Stomach (tissue), 9 donors: ENCODE results near the gene UBE2O. TPM values are rescaled to one million over a fixed set of nuclear protein-coding genes. Genes with fewer than 3 reads are reported as not detected.

Experiments
- DNase-seq, 2 donors: peaks; one replicate each; pipeline versions ENCODE4 v3.0.0 to v3.0.0-alpha.2; 2013 to 2019
- H3K27ac ChIP-seq, 5 donors: fragments of 200-600 bp in 4 of 5; sonication (generic) in 4 of 5; one replicate each; pipeline ENCODE4 v1.5.1; 2013 to 2019; ENCODE audit warnings: mild to moderate bottlenecking in 1 of 5, moderate library complexity in 1 of 5
- H3K27me3 ChIP-seq, 3 donors: fragments of 200-600 bp; sonication (generic); one replicate each; pipeline ENCODE4 v1.5.1; 2017 to 2019; ENCODE audit warnings: mixed run types in 1 of 3
- H3K36me3 ChIP-seq, 4 donors: fragments of 200-600 bp; sonication (generic); 1 replicate in 3 of 4; 2 replicates in 1 of 4; pipeline ENCODE4 v1.5.1; 2016 to 2019
- H3K4me1 ChIP-seq, 4 donors: fragments of 200-600 bp; sonication (generic); one replicate each; pipeline ENCODE4 v1.5.1; 2016 to 2019
- H3K4me3 ChIP-seq, 4 donors: fragments of 200-600 bp; sonication (generic) in 3 of 4; one replicate each; pipeline ENCODE4 v1.5.1; 2016 to 2019; ENCODE audit warnings: mild to moderate bottlenecking in 1 of 4
- H3K9me3 ChIP-seq, 4 donors: fragments of 200-600 bp; sonication (generic); one replicate each; pipeline ENCODE4 v1.5.1; 2016 to 2019
- CTCF ChIP-seq, 7 experiments: fragments of 450-650 bp in 4 of 7; fragments of 200-600 bp in 3 of 7; sonication (generic) in 3 of 7; IDR thresholded peaks; one replicate each; pipeline ENCODE4 v1.5.1; 2016 to 2019; ENCODE audit warnings: antibody characterized with exemption in 7 of 7, control low read depth in 2 of 7, mild to moderate bottlenecking in 1 of 7
- EP300 ChIP-seq: sonication (generic); formaldehyde crosslinking; IDR thresholded peaks from one replicate; pipeline ENCODE4 v1.6.1; 2017; ENCODE audit warnings: antibody characterized with exemption
- POLR2A ChIP-seq, 4 donors: fragments of 450-650 bp; IDR thresholded peaks; one replicate each; pipeline ENCODE4 v1.6.1; 2016; ENCODE audit warnings: antibody characterized with exemption in 4 of 4, control low read depth in 2 of 4, mild to moderate bottlenecking in 1 of 4, moderate library complexity in 1 of 4
- POLR2AphosphoS5 ChIP-seq, 3 donors: sonication (generic); formaldehyde crosslinking; IDR thresholded peaks; one replicate each; pipeline ENCODE4 v1.6.1; 2016; ENCODE audit warnings: antibody characterized with exemption in 3 of 3
- WGBS, 5 donors: extraction: QIAGEN DNeasy Blood & Tissue Kit in 3 of 5; methylation state at CpG; one replicate each; pipeline versions ENCODE4 v1.1.5 to v1.1.7; 2013 to 2018; 5-methylcytosine and 5-hydroxymethylcytosine counted together
- intact Hi-C: fragments of 100-400 bp; cut with DNase I; formaldehyde crosslinking; loops from one replicate; pipeline ENCODE4 v1.15.1; 2023; ENCODE audit warnings: low total_unique reads
- polyA plus RNA-seq, 3 donors: library from polyadenylated mRNA; stranded (reverse); fragments of 200-250 nt; gene quantifications; one replicate each; pipeline ENCODE4 v1.2.3, GENCODE V29; 2013
- total RNA-seq, 5 donors: library from RNA; depleted of rRNA; stranded (reverse); fragments of >200 nt; gene quantifications; one replicate each; pipeline versions ENCODE4 v1.1.0 to v1.2.3, GENCODE V29; 2014 to 2016
- donor health status: healthy with polysubstance abuse.
- donor health status: Bipolar disorder and iron deficiency.
- donor health status: healthy.

The UBE2O gene
- total and polyA plus RNA-seq, 8 donors = 4.6 to 32.7 (median 11.9) TPM

- H3K4me3 ChIP-seq = peak overlapping the region; percentile 9 to 30 (median 20)
These were observed 40.1 kb upstream of the UBE2O start for GRCh38 chr17:76492989-76493501.

GRCh38 chr17:76492123-76492988 lies 39.4 kb upstream of the UBE2O start:
- WGBS, 5 donors = 46 to 62% (median 50%) methylated on average over 6 to 11 of the region's 11 CpGs
- Histone ChIP-seq H3K4me1 (peaks cover 21 to 77% (median 47%) of the 10 kb centered on the region in 4 donors), H3K4me3 (peak overlapping the region; percentile 9 to 30 (median 20)), H3K36me3 (peaks cover 0 to 5% (median 5%) of the 10 kb centered on the region in 4 donors), H3K27me3 (no peaks in the 10 kb centered on the region), H3K27ac (peak overlapping the region; percentile 52 to 92 (median 76)), H3K9me3 (no peaks in the 10 kb centered on the region)
- DNase-seq = peak in 1 of 2 donors; percentile 86
- intact Hi-C loops = no loop called here
- TF ChIP-seq EP300 = no peak
- no peak for TF ChIP-seq CTCF (IDR thresholded peaks at IDR 0.05)
- TF ChIP-seq POLR2AphosphoS5 (IDR thresholded peaks at IDR 0.05) = no peak
- no peak for TF ChIP-seq POLR2A (IDR thresholded peaks at IDR 0.05)

More at GRCh38 chr17:76492989-76493501, 40.1 kb upstream of the UBE2O start:
- H3K9me3 ChIP-seq = no peaks in the 10 kb centered on the region
- H3K27ac ChIP-seq = peak overlapping the region; percentile 52 to 92 (median 76)
- WGBS, 5 donors = 7 to 18% (median 8%) methylated on average over 14 to 15 of the region's 15 CpGs
- H3K27me3 ChIP-seq = no peaks in the 10 kb centered on the region
- TF ChIP-seq POLR2AphosphoS5 (IDR thresholded peaks at IDR 0.05) (peak in 2 of 3 donors; percentile 43 to 48), CTCF (IDR thresholded peaks at IDR 0.05) (no peak)
- peaks cover 28 to 84% (median 54%) of the 10 kb centered on the region in 4 donors for H3K4me1 ChIP-seq
- intact Hi-C loops = no loop called here
- DNase-seq = peak; percentile 68 to 84
- H3K36me3 ChIP-seq = no peaks in the 10 kb centered on the region

- Histone ChIP-seq H3K27me3 (no peaks in the 10 kb centered on the region), H3K4me3 (no peak overlapping the region), H3K9me3 (no peaks in the 10 kb centered on the region), H3K36me3 (peaks cover 0 to 8% (median 7%) of the 10 kb centered on the region in 4 donors), H3K4me1 (peaks cover 20 to 68% (median 40%) of the 10 kb centered on the region in 4 donors), H3K27ac (peak overlapping the region in 4 of 5 donors; percentile 69 to 92 (median 80))
- 73 to 84% (median 77%) methylated on average over 15 to 17 of the region's 17 CpGs for WGBS, 5 donors
- intact Hi-C loops = no loop called here
- TF ChIP-seq POLR2A (IDR thresholded peaks at IDR 0.05) (no peak), EP300 (no peak), POLR2AphosphoS5 (IDR thresholded peaks at IDR 0.05) (no peak)
- no peak for DNase-seq
These were observed 38.5 kb upstream of the UBE2O start for GRCh38 chr17:76491271-76492122.

- Histone ChIP-seq H3K4me1 (peaks cover 20 to 63% (median 40%) of the 10 kb centered on the region in 4 donors), H3K27ac (peak overlapping the region in 3 of 5 donors; percentile 16 to 92 (median 85)), H3K27me3 (no peaks in the 10 kb centered on the region), H3K9me3 (no peaks in the 10 kb centered on the region), H3K4me3 (no peak overlapping the region), H3K36me3 (peaks cover 0 to 8% (median 7%) of the 10 kb centered on the region in 4 donors)
- 62 to 69% (median 66%) methylated on average over 4 to 10 of the region's 10 CpGs for WGBS, 5 donors
- intact Hi-C loops = no loop called here
- no peak for TF ChIP-seq POLR2AphosphoS5 (IDR thresholded peaks at IDR 0.05)
- no peak for TF ChIP-seq EP300
- TF ChIP-seq CTCF (IDR thresholded peaks at IDR 0.05) = no peak
- TF ChIP-seq POLR2A (IDR thresholded peaks at IDR 0.05) = no peak
- no peak for DNase-seq
These were observed 37.3 kb upstream of the UBE2O start for GRCh38 chr17:76490112-76490710.
